SK-MEL-5 (cell line): Measurements from ENCODE around the gene VAMP5. TPM values are rescaled to one million over a fixed set of nuclear protein-coding genes. Genes with fewer than 3 reads are reported as not detected.
"Not testable (repeated sequence)": the region's sequence is repeated elsewhere in the genome, so short reads cannot be mapped to it uniquely, and the experiment has no call there.

Source experiments
- DNase-seq: peaks from one replicate; pipeline ENCODE4 v3.0.0-alpha.2; 2016; ENCODE audit warnings: low read depth, low spot score
- in situ Hi-C: cut with HindIII; loops from 2 replicates; pipeline ENCODE4 v1.10.0; 2016; ENCODE audit warnings: low sequenced_read_pairs, high pct_unique_total_duplicates, low pct_unique_long_range_greater_than_20kb
- total RNA-seq: library from RNA; depleted of rRNA; stranded (reverse); fragments of >200 nt; shearing (Covaris generic); gene quantifications from 2 replicates; pipeline ENCODE4 v1.2.3, GENCODE V29; 2014

Gene VAMP5
- total RNA-seq, 1 experiment from 2014 or later: not detected

DNA sequence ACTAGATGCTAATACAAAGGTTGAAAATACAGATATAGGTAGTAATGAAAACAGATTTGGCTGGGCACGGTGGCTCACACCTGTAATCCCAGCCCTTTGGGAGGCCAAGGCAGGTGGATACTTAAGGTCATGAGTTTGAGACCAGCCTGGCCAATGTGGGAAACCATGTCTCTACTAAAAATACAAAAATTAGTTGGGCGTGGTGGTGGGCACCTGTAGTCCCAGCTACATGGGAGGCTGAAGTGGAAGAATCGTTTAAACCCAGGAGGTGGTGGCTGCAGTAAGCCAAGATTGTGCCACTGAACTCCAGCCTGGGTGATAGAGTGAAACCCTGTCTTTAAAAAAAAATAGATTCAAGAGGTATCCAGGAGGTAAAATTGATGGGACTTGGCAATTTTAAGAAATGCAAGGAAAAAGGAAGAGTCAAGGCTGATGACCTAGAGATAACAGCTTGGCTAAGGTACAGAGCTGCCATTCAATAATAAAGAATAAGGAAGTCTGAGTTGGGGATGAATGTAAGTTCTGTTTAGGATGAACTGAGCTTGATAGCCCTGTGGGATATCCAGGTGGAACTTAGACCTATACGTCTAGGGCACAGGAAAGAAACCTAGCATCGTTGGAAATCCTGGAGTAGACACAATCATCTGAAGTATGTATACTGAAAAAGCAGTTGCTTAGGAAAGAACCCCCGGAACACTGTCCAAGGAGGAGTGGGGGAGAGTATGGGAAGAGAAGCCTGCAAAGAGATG, 36.2 kb upstream of the VAMP5 start:
- in situ Hi-C loops: no loop called here
- no peak for DNase-seq

- no peak for DNase-seq
- in situ Hi-C loops: no loop called here
Measured at GRCh38 chr2:85548608-85548900, 35.7 kb upstream of the VAMP5 start.

- no peak for DNase-seq
- in situ Hi-C loops: no loop called here
Measured at GRCh38 chr2:85549095-85549494, 35.1 kb upstream of the VAMP5 start.

- no peak for DNase-seq
- in situ Hi-C loops: no loop called here
Measured at GRCh38 chr2:85549826-85550225, 34.4 kb upstream of the VAMP5 start.

DNA sequence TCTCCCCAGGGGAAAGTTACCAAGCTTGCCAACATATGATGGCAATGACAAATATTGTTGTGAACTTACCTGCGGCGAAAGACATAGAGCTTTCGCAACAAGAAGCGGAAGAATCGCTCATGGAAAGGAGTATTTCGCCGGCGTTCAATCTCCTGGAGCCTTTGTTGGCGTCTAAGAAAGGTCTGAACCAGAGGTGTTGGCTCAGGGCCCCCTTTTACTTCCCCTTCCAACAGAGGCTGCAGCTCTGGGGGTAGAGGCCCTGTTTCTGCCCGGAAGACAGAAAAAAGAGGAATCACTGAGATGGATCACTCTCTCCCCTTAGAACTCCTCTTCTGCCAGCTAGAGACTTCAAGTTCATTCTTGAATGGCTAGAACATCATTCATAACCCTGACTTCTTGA, 33.7 kb upstream of the VAMP5 start:
- no peak for DNase-seq
- in situ Hi-C loops: no loop called here

GRCh38 chr2:85551698-85552678, 32.2 kb upstream of the VAMP5 start:
- in situ Hi-C loops: no loop called here
- peak; percentile 90 for DNase-seq

- in situ Hi-C loops: no loop called here
- DNase-seq: no peak
Measured at GRCh38 chr2:85553184-85553583, 31.0 kb upstream of the VAMP5 start.

- DNase-seq: no peak
- in situ Hi-C loops: no loop called here
Measured at GRCh38 chr2:85554980-85555612, 29.1 kb upstream of the VAMP5 start.

GRCh38 chr2:85557130-85557529, 27.1 kb upstream of the VAMP5 start:
- in situ Hi-C loops: no loop called here
- no peak for DNase-seq

GRCh38 chr2:85558160-85558559, 26.1 kb upstream of the VAMP5 start:
- no peak for DNase-seq
- in situ Hi-C loops: no loop called here

GRCh38 chr2:85560403-85560726, 23.9 kb upstream of the VAMP5 start:
- in situ Hi-C loops, DNase-seq: not testable (repeated sequence)

DNA sequence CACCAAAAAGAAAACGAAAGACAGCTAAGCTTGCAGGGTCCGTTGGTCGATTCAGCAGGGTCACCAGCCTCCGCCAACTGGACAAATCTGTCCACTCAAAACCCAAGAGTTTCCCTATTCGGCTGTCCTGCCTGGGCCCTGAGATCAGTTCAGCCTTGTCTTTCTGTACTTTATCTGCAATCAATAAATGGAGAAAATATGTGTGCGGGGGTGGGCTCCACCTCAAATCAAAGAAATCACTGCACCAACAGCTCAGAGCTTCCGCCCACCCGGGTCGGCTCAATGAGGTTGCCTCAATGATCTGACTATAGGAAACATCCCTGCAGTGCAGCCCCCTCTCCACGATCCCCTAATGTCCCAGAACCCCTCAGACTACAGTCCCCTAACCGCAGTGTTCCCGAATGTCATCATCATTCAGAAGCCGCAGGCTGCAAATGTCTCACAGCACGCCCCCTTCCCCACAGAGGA, 23.4 kb upstream of the VAMP5 start:
- in situ Hi-C loops: no loop called here
- DNase-seq: no peak

DNA sequence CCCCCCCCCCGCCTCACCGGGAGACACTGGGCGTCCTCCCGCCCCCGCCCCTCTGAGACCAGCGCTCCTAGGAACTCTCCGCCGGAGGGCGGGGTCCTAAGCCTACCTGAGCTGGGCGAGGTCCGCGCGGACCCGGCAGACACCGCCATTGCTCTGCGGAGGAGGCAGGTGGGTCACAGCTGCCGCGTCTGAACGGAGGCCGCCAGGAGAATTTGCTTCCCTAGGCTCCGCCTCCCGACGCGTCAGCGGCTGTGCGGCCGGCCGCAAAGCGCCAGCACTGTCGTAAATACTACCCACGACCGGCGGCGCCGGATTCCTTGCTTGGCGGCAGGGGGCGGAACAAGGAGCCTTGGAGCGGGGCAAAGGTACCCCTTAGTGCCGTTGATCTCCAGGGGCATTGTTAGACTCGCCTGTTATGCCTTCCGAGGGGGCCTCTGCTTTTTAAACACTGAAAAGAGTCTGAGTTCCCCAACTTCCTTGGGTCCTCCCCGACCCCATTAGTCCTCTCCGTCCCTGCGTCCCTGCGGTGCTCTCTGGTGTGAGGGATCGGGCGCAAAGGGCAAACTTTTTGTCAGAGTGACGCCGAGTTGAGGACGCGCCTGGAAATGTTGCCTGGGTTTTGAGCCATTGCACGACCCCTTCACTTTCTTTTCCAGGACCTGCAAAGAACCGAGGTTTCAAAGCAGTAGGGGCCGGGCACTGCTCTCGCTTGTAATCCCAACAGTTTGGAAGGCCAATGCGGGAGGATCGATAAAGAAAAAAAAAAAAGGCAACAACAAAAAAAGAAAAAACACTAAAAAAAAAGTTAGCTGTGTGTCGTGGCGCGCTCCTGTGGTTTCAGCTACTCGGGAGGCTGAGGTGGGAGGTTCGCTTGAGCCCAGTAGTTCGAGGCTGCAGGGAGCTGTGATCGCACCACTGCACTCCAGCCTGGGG, 22.7 kb upstream of the VAMP5 start, which contains the start of gene GGCX:
GGCX (minus strand) TSS at position 214 of the 933 bp plus-strand sequence; CDS start at position 149, 65 bp downstream.
- DNase-seq: peak; percentile 95
- in situ Hi-C loops: no loop called here

DNA sequence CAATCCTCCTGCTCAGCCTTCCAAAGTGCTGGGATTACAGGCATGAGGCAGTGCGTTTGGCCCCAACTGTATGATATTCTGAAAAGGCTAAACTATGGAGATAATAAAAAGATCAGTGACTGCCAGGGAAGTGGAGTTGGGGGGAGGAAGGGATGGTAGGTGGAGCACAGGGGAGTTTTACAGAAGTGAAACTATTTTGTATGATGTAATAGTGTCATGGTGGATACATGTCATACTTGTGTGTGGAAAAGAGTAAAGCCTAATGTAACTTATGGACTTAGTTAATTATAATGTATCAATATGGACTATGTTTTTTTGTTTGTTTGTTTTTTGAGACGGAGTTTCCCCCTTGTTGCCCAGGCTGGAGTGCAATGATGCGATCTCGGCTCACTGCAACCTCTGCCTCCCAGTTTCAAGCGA, 20.1 kb upstream of the VAMP5 start:
- in situ Hi-C loops: no loop called here
- DNase-seq: no peak

DNA sequence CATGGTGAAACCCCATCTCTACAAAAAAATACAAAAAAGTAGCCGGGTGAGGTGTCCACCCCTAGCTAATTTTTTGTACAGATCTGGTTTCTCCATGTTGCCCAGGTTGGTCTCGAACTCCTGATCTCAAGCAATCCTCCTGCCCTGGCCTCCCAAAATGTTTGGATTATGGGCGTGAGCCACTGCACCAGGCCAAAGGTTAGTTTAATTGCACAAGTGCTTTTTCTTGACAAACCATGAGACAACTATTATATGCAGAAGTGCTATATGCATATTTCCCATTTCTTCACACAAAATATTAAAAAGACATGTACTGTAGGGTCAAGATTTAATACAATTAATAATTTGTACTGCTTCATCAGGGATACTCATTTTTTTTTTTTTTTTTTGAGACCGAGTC, 18.0 kb upstream of the VAMP5 start:
- DNase-seq: no peak
- in situ Hi-C loops: no loop called here

DNA sequence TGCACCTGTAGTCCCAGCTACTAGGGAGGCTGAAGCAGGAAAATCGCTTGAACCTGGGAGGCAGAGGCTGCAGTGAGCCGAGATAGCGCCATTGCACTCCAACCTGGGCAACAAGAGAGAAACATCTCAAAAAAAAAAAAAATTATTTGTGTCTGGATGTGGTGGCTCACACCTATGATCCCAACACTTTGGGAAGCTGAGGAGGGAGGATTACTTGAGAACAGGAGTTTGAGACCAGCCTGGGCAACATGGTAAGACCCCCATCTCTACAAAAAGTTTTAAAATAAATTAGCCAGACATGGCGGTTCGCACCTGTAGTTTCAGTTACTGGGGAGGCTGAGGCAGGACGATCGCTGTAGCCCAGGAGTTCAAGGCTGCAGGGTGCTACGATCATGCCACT, 8.5 kb upstream of the VAMP5 start:
- in situ Hi-C loops: no loop called here

GRCh38 chr2:85577063-85577385, 7.2 kb upstream of the VAMP5 start:
- in situ Hi-C loops: no loop called here
- no peak for DNase-seq

More for the DNA sequence above, 8.5 kb upstream of the VAMP5 start:
- DNase-seq: no peak
